Measurements from ENCODE around the gene CHST15.

GRCh38 chr10:124040451-124041188 lies 52.8 kb downstream of the CHST15 start:
- TF ChIP-seq POLR2A (IDR thresholded peaks at IDR 0.05) (no peak), CTCF (IDR thresholded peaks at IDR 0.05) (no peak), EP300 (IDR thresholded peaks at IDR 0.05) (no peak)

All from ovary (tissue), 3 donors.